Esophagus squamous epithelium (tissue), 5 donors: ENCODE results near the gene RAB5B. TPM values are rescaled to one million over a fixed set of nuclear protein-coding genes. Genes with fewer than 3 reads are reported as not detected.

ENCODE experiments used
- DNase-seq: peaks from one replicate; lab custom pipeline; 2025; lab: John Stamatoyannopoulos, UW
- H3K27ac ChIP-seq, 4 donors: fragments of 200-600 bp; sonication (generic); one replicate each; pipeline ENCODE4 v1.5.1; 2016 to 2019; ENCODE audit warnings: mild to moderate bottlenecking in 1 of 4
- H3K27me3 ChIP-seq, 4 donors: fragments of 200-600 bp; sonication (generic); 1 replicate in 3 of 4; 2 replicates in 1 of 4; pipeline versions ENCODE4 v1.5.1 to v1.6.0; 2017 to 2021; ENCODE audit warnings: antibody characterized with exemption in 1 of 4
- H3K36me3 ChIP-seq, 3 donors: fragments of 200-600 bp; sonication (generic); one replicate each; pipeline ENCODE4 v1.5.1; 2016 to 2019
- H3K4me1 ChIP-seq, 3 donors: fragments of 200-600 bp; sonication (generic); one replicate each; pipeline ENCODE4 v1.5.1; 2017 to 2019
- H3K4me3 ChIP-seq, 4 donors: fragments of 200-600 bp; sonication (generic); 1 replicate in 3 of 4; 2 replicates in 1 of 4; pipeline ENCODE4 v1.5.1; 2016 to 2019; ENCODE audit warnings: mild to moderate bottlenecking in 2 of 4, moderate library complexity in 1 of 4
- H3K9me3 ChIP-seq, 3 donors: fragments of 200-600 bp; sonication (generic); one replicate each; pipeline ENCODE4 v1.5.1; 2016 to 2019
- POLR2A ChIP-seq, 4 donors: fragments of 450-650 bp; IDR thresholded peaks; one replicate each; pipeline ENCODE4 v1.6.1; 2017; ENCODE audit warnings: antibody characterized with exemption in 4 of 4, mild to moderate bottlenecking in 4 of 4, moderate library complexity in 3 of 4
- WGBS, 2 donors: methylation state at CpG; one replicate each; pipeline ENCODE4 v1.1.5; 2018; 5-methylcytosine and 5-hydroxymethylcytosine counted together
- intact Hi-C: fragments of 100-400 bp; cut with DNase I; formaldehyde crosslinking; loops from one replicate; pipeline ENCODE4 v1.15.0; 2022
- total RNA-seq, 4 donors: library from RNA; depleted of rRNA; stranded (reverse); fragments of >200 nt; gene quantifications; one replicate each; pipeline ENCODE4 v1.1.0, GENCODE V29; 2016
- TF ChIP-seq, protein P1 (sequence below), 6 experiments: fragments of 450-650 bp in 4 of 6; fragments of 200-600 bp in 2 of 6; sonication (generic) in 2 of 6; IDR thresholded peaks; one replicate each; pipeline ENCODE4 v1.5.1; 2016 to 2019; ENCODE audit warnings: antibody characterized with exemption in 6 of 6, mild to moderate bottlenecking in 4 of 6, moderate library complexity in 4 of 6
- donor health status: DM: yes; HTN: yes; CAD: no.

RAB5B gene
- total RNA-seq, 4 donors from 2014 or later: 78.2 to 94.2 (median 86.4) TPM

DNA sequence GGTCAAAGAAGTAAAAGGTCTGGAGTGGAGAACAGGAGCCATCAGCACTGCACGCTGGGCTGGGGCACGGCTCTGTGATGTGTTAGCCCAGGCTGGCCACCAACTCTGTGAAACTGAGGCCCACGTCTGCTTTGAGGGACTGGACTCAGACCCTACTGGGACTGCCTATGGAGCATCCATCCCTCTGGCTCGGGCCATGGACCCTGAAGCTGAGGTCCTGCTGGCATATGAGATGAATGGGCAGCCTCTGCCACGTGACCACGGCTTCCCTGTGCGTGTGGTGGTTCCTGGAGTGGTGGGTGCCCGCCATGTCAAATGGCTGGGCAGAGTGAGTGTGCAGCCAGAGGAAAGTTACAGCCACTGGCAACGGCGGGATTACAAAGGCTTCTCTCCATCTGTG lies 30.3 kb downstream of the RAB5B start:
- Histone ChIP-seq H3K36me3 (peaks cover 3 to 55% (median 14%) of the 10 kb centered on the region in 3 donors), H3K27ac (no peak overlapping the region), H3K4me3 (no peak overlapping the region), H3K27me3 (no peaks in the 10 kb centered on the region), H3K4me1 (peaks cover 0 to 21% (median 3%) of the 10 kb centered on the region in 3 donors), H3K9me3 (no peaks in the 10 kb centered on the region)
- TF ChIP-seq, protein P1, sequence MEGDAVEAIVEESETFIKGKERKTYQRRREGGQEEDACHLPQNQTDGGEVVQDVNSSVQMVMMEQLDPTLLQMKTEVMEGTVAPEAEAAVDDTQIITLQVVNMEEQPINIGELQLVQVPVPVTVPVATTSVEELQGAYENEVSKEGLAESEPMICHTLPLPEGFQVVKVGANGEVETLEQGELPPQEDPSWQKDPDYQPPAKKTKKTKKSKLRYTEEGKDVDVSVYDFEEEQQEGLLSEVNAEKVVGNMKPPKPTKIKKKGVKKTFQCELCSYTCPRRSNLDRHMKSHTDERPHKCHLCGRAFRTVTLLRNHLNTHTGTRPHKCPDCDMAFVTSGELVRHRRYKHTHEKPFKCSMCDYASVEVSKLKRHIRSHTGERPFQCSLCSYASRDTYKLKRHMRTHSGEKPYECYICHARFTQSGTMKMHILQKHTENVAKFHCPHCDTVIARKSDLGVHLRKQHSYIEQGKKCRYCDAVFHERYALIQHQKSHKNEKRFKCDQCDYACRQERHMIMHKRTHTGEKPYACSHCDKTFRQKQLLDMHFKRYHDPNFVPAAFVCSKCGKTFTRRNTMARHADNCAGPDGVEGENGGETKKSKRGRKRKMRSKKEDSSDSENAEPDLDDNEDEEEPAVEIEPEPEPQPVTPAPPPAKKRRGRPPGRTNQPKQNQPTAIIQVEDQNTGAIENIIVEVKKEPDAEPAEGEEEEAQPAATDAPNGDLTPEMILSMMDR (IDR thresholded peaks at IDR 0.05): no peak
- TF ChIP-seq POLR2A (IDR thresholded peaks at IDR 0.05): no peak
- no peak for DNase-seq
- 85 to 92% methylated on average over 9 of the region's 10 CpGs for WGBS, 2 donors
- intact Hi-C loops: no loop called here

DNA sequence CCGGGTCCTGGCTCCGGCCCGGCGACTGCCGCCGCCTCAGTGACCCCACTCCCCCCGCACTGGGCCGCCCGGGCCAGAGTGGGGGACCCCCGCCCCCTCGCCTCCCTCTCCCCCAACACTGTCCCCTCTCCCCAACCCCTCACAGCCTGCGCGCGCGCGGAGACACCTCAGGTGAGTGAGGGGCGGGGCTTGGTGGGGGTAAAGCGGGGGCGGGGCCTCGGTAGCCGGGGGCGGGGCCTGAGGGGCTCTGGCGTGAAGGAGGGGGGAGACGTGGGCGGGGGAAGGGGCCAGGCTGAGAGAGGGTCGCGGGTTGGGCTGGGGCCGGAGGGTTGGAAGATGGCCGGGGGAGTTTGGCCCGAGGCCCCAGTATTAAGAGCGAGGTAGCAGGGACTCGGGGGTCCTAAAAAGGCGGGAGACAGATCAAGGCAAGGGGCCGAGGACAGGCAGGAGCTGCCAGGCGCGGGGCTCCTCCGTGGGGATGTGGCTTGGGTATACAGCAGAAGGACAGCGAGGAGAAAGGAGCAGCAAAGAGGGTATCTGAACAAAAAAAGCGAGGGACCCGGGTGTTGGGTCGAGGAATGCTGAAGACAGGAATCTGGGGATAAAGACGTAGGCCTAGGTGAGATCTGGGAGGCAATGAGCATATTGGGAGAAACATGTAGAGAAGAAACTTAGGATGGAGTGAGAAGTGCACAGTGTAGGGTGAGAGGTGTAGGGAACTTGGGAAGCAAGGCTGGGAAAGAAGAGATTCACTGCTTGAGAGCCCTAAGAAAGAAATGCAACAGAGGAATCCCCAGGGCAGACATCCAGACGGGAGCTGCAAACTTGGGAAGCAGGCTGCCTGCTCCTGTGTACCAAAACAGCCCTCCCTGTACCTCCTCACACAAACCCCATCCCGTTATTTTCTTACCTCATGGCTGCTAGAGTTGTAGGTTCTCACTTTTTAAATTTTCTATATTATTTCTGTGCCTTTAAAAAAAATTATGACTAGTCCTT lies 34.0 kb downstream of the RAB5B start:
- Histone ChIP-seq H3K27ac (peak overlapping the region; percentile 91 to 97 (median 96)), H3K9me3 (no peaks in the 10 kb centered on the region), H3K27me3 (no peaks in the 10 kb centered on the region), H3K36me3 (peaks cover 3 to 24% (median 14%) of the 10 kb centered on the region in 3 donors), H3K4me3 (peak overlapping the region; percentile 86 to 91 (median 90)), H3K4me1 (peaks cover 0 to 21% (median 3%) of the 10 kb centered on the region in 3 donors)
- TF ChIP-seq, protein P1 (IDR thresholded peaks at IDR 0.05): no peak
- no peak for TF ChIP-seq POLR2A (IDR thresholded peaks at IDR 0.05)
- intact Hi-C loops: no loop called here
- 1 to 3% methylated on average over 21 to 22 of the region's 44 CpGs for WGBS, 2 donors
- DNase-seq: no peak

DNA sequence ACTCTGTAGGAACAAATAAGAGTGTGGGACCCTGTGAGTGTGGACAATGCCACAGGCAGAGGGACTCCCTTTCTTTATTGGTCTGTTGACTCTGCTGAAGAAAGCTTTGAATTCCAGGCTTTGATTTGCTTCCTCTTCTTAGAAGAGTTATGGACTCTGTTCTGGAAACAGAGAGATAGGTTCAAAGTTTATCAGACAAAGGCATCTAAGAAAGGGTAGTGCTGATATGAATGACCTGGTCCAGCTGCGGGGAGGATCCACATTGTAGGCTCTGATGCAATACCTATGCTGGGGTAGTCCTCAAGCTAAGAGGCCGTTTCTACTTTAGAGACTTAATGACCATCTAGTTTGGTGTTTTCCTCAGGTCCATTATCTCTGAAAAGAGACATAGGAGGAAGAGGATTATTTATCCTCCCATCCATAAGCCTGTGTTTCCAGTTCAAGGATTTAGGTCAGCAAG lies 36.3 kb downstream of the RAB5B start:
- Histone ChIP-seq H3K9me3 (no peaks in the 10 kb centered on the region), H3K4me3 (no peak overlapping the region), H3K27me3 (no peaks in the 10 kb centered on the region), H3K36me3 (peaks cover 0 to 1% (median 0%) of the 10 kb centered on the region in 3 donors), H3K4me1 (peaks cover 0 to 43% (median 3%) of the 10 kb centered on the region in 3 donors), H3K27ac (no peak overlapping the region)
- TF ChIP-seq, protein P1 (IDR thresholded peaks at IDR 0.05): no peak
- TF ChIP-seq POLR2A (IDR thresholded peaks at IDR 0.05): no peak
- intact Hi-C loops: no loop called here
- DNase-seq: no peak
- 68 to 75% methylated on average over 2 of the region's 2 CpGs for WGBS, 2 donors

DNA sequence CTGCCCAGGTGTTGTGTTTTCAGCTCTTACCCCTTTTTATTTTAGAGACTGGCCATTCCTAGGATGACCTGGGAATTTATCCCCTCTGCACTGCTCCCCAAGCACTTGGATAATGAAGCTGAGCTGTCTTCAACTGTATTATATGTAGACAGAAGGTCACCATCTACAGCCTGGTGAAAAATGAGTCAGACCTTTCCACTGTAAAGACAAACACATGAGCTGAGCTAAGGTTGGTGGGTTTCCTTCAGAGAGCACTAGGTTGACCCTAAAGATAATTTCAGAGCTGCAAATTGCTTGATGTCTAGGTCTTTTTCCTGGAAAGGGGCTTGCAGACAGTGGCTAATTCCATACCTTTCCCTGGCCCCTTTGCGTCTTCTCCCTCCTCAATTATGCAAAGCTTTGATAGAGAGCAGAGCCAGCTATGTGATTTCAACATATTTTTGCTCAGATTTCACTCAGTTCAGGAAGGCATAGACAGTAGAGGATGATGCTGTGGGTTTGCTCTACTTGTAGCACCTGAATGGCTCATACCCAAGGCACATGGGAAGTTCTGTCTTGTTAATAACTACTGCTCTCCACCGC lies 37.7 kb downstream of the RAB5B start:
- Histone ChIP-seq H3K4me1 (peaks cover 0 to 43% (median 2%) of the 10 kb centered on the region in 3 donors), H3K27me3 (no peaks in the 10 kb centered on the region), H3K36me3 (no peaks in the 10 kb centered on the region), H3K4me3 (no peak overlapping the region), H3K9me3 (no peaks in the 10 kb centered on the region), H3K27ac (no peak overlapping the region)
- WGBS, 2 donors: 88% methylated on average over 2 of the region's 2 CpGs
- intact Hi-C loops: no loop called here
- DNase-seq: no peak
- TF ChIP-seq, protein P1 (IDR thresholded peaks at IDR 0.05): no peak
- no peak for TF ChIP-seq POLR2A (IDR thresholded peaks at IDR 0.05)
